Tibial artery (tissue), 4 donors: ENCODE measurements around the gene SMIM24.
A peak's percentile ranks its signal among the peaks of the same experiment; 100 is the strongest.

Source experiments
- DNase-seq, 2 donors: peaks; one replicate each; pipeline ENCODE4 v3.0.0-alpha.2; 2019
- H3K27ac ChIP-seq, 2 donors: fragments of 200-600 bp; sonication (generic) in 1 of 2; 1 replicate in 1 of 2; 2 replicates in 1 of 2; pipeline ENCODE4 v1.5.1; 2018 to 2019; ENCODE audit warnings: mild to moderate bottlenecking in 1 of 2
- H3K27me3 ChIP-seq, 2 donors: fragments of 200-600 bp; sonication (generic) in 1 of 2; one replicate each; pipeline versions ENCODE4 v1.5.1 to v1.6.0; 2016 to 2019
- H3K36me3 ChIP-seq, 3 donors: fragments of 200-600 bp; sonication (generic) in 2 of 3; one replicate each; pipeline ENCODE4 v1.5.1; 2016 to 2019; ENCODE audit warnings: mild to moderate bottlenecking in 2 of 3
- H3K4me1 ChIP-seq, 4 donors: fragments of 200-600 bp; sonication (generic) in 2 of 4; 1 replicate in 3 of 4; 2 replicates in 1 of 4; pipeline ENCODE4 v1.5.1; 2016 to 2019
- H3K4me3 ChIP-seq, 2 donors: fragments of 200-600 bp; sonication (generic) in 1 of 2; 1 replicate in 1 of 2; 2 replicates in 1 of 2; pipeline ENCODE4 v1.5.1; 2018 to 2019; ENCODE audit warnings: mild to moderate bottlenecking in 2 of 2
- H3K9me3 ChIP-seq, 3 donors: fragments of 200-600 bp; sonication (generic) in 1 of 3; one replicate each; pipeline ENCODE4 v1.5.1; 2016 to 2019
- CTCF ChIP-seq, 2 experiments: fragments of 200-600 bp in 1 of 2; fragments of 450-650 bp in 1 of 2; IDR thresholded peaks; one replicate each; pipeline ENCODE4 v1.5.1; 2017 to 2019; ENCODE audit warnings: antibody characterized with exemption in 2 of 2, mild to moderate bottlenecking in 1 of 2, moderate library complexity in 1 of 2
- intact Hi-C: fragments of 100-400 bp; cut with DNase I; formaldehyde crosslinking; loops from one replicate; pipeline ENCODE4 v1.15.0; 2023; ENCODE audit warnings: low total_unique reads

The SMIM24 gene

GRCh38 chr19:3426433-3426832 lies 53.9 kb downstream of the SMIM24 start:
- Histone ChIP-seq H3K27me3 (no peaks in the 10 kb centered on the region), H3K27ac (peak overlapping the region in 1 of 2 donors; percentile 93), H3K9me3 (no peaks in the 10 kb centered on the region), H3K4me1 (peaks cover 6 to 76% (median 51%) of the 10 kb centered on the region in 4 donors), H3K36me3 (peaks cover 7 to 31% (median 22%) of the 10 kb centered on the region in 3 donors), H3K4me3 (no peak overlapping the region)
- no peak for TF ChIP-seq CTCF (IDR thresholded peaks at IDR 0.05)
- intact Hi-C loops, result loop anchor here (5.0 kb wide), 1 partner anchor 99 kb away; no protein-coding TSS in a partner anchor
- DNase-seq, result no peak
